ENCODE data around the gene CLASRP. TPM values are rescaled to one million over a fixed set of nuclear protein-coding genes. Genes with fewer than 3 reads are reported as not detected.

Gene CLASRP
- polyA plus RNA-seq, 1 donor (not counting 4 experiments of a cell fraction or from before 2014, with no cell fraction given): 21.4 TPM

DNA sequence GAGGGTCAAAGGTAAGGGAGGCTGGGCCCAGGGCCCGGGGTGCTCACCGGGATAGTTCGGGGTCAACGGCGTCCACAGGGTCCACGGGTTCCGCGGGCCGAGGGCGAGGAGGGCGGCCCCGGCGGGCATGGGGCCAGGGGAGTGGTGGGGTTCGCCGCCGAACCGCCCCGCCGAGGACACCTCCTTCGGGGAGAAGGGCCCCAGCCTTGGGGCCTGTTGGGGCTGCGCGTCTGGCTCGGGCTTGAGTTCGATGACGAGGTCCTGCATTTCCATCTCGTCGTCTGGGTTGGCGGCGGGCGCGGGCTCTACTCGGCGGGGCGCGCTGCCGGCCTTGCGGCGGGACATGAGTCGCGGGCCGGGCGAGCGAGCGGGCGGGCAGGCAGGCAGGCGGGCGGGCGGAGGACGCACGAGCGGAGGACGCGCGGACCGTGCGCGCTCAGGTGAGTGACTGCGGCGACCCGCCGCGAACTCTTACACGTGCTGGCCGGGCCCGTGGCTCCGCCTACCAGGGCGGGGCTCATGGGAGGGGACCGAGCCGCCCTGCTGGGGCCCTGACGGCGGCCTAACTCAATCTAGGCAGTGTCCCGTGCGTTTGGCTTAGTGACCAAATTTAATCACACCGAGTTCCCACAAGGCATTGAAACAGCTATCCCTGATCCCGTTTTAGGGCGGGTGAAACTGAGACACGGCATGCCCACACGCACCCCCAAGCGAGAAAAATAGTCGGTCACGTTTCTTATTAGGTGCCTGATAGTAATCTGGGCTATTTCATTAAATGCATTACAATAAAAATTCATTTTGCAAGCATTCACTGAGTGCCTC, 37.4 kb downstream of the CLASRP start, which contains the start of gene ZNF296:
ZNF296 (minus strand) TSS at position 450 of the 822 bp plus-strand sequence; CDS start at position 345, 105 bp downstream.
- DNase-seq (ENCODE audit: low read depth, low spot score): peak; percentile 46
- H4K20me1 ChIP-seq (ENCODE audit: control insufficient read depth, extremely low read depth, insufficient read depth, low read length): peaks cover 4% of the 10 kb centered on the region
- no peak for FAIRE-seq
- peaks cover 3 to 7% of the 10 kb centered on the region in 2 experiments for H3K36me3 ChIP-seq (ENCODE audit: control insufficient read depth in 2 of 2, extremely low read depth in 1 of 2, insufficient read depth in 2 of 2, low read length in 2 of 2)
- dilution Hi-C loops (cut with MboI; ENCODE audit: extremely low pct_ligation_motif_present, low sequenced_read_pairs): no loop called here
- TF ChIP-seq, protein P1, sequence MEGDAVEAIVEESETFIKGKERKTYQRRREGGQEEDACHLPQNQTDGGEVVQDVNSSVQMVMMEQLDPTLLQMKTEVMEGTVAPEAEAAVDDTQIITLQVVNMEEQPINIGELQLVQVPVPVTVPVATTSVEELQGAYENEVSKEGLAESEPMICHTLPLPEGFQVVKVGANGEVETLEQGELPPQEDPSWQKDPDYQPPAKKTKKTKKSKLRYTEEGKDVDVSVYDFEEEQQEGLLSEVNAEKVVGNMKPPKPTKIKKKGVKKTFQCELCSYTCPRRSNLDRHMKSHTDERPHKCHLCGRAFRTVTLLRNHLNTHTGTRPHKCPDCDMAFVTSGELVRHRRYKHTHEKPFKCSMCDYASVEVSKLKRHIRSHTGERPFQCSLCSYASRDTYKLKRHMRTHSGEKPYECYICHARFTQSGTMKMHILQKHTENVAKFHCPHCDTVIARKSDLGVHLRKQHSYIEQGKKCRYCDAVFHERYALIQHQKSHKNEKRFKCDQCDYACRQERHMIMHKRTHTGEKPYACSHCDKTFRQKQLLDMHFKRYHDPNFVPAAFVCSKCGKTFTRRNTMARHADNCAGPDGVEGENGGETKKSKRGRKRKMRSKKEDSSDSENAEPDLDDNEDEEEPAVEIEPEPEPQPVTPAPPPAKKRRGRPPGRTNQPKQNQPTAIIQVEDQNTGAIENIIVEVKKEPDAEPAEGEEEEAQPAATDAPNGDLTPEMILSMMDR (optimal IDR thresholded peaks at IDR 0.05 in 1 of 3, IDR thresholded peaks at IDR 0.05 in 1 of 3, conservative IDR thresholded peaks at IDR 0.05 in 1 of 3; ENCODE audit: extremely low read depth in 1 of 3, insufficient read depth in 2 of 3, low read length in 3 of 3): no peak
- no peak for TF ChIP-seq EZH2 (IDR thresholded peaks at IDR 0.05; ENCODE audit: low read length)
- peak within 1 kb of the TSS; percentile 80 for H3K9ac ChIP-seq (ENCODE audit: control insufficient read depth, extremely low read depth, insufficient read depth, low read length)
- no peaks in the 10 kb centered on the region for H3K9me3 ChIP-seq (ENCODE audit: control insufficient read depth, low read depth, low read length)
- peaks cover 2% of the 10 kb centered on the region for H3K9me1 ChIP-seq (ENCODE audit: control insufficient read depth, extremely low read depth, insufficient read depth, low read length)
- peak within 1 kb of the TSS; percentile 85 for H3K4me2 ChIP-seq (ENCODE audit: control insufficient read depth, extremely low read depth, insufficient read depth, low read depth, low read length)
- H3K4me1 ChIP-seq (ENCODE audit: control insufficient read depth, extremely low read depth, insufficient read depth, low read length): peaks cover 22% of the 10 kb centered on the region
- peak within 1 kb of the TSS; percentile 65 for H2AFZ ChIP-seq (ENCODE audit: control insufficient read depth, low read length)
- H3K79me2 ChIP-seq (ENCODE audit: control insufficient read depth, insufficient read depth, low read length): peaks cover 24% of the 10 kb centered on the region
- H3K4me3 ChIP-seq (ENCODE audit: control insufficient read depth in 2 of 3, extremely low read depth in 1 of 3, insufficient read depth in 2 of 3, low read depth in 1 of 3, low read length in 3 of 3): peak within 1 kb of the TSS; percentile 67 to 89 (median 76)
- H3K27ac ChIP-seq (ENCODE audit: control insufficient read depth, insufficient read depth, low read length): peak within 1 kb of the TSS; percentile 50
- H3K27me3 ChIP-seq (ENCODE audit: control insufficient read depth, extremely low read depth, insufficient read depth, low read length): no peaks in the 10 kb centered on the region

DNA sequence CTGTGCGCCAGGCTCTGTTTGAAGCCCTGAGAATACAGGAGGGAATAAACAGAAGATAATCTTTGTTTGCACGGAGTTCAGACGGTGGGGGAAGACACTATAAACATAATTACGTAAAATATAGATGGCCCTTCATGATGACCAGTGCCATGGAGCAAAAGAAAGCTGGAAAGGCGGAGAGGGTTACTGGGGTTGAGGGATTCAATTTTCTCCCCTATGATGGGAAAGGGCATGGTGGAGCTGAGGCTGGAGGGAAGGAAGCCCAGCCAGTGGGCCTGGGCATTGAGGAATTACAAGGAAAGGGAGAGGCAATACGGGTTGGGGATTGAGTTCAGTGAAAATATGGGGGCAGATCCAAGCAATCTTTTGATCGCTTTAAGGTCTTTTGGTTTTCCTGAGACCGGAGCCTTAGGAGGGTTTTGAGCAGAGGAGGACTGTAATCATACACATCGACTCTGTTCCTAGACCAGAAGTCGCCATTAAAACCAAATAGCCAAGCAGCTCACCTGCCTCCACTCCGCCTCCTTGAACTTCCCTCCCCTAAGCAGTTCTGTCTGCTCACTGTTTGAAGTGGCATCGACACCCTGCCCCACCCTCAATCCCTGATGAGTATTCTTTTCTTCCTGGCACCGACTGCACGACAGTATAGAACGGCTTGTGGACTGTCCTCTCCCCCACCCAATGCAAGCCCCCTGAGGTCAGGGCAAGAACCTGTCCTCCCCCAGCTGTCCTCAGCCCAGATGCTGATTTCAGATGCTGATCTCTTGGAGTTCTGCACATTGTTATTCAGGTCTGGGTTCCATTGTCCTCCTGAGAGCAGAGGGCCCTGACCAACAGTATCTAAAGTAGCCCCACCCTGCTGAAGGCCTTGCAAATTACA, 38.2 kb downstream of the CLASRP start:
- H3K36me3 ChIP-seq (ENCODE audit: control insufficient read depth in 2 of 2, extremely low read depth in 1 of 2, insufficient read depth in 2 of 2, low read length in 2 of 2): peaks cover 5 to 7% of the 10 kb centered on the region in 2 experiments
- H3K27ac ChIP-seq (ENCODE audit: control insufficient read depth, insufficient read depth, low read length): peak overlapping the region; percentile 50
- dilution Hi-C loops (cut with MboI; ENCODE audit: extremely low pct_ligation_motif_present, low sequenced_read_pairs): no loop called here
- DNase-seq (ENCODE audit: low read depth, low spot score): no peak
- peaks cover under 1% of the 10 kb centered on the region for H4K20me1 ChIP-seq (ENCODE audit: control insufficient read depth, extremely low read depth, insufficient read depth, low read length)
- peak overlapping the region in 2 of 3 experiments; percentile 76 to 89 for H3K4me3 ChIP-seq (ENCODE audit: control insufficient read depth in 2 of 3, extremely low read depth in 1 of 3, insufficient read depth in 2 of 3, low read depth in 1 of 3, low read length in 3 of 3)
- no peaks in the 10 kb centered on the region for H3K9me3 ChIP-seq (ENCODE audit: control insufficient read depth, low read depth, low read length)
- peaks cover 22% of the 10 kb centered on the region for H3K4me1 ChIP-seq (ENCODE audit: control insufficient read depth, extremely low read depth, insufficient read depth, low read length)
- no peak for FAIRE-seq
- H3K9me1 ChIP-seq (ENCODE audit: control insufficient read depth, extremely low read depth, insufficient read depth, low read length): peaks cover 2% of the 10 kb centered on the region
- H3K4me2 ChIP-seq (ENCODE audit: control insufficient read depth, extremely low read depth, insufficient read depth, low read depth, low read length): peak overlapping the region; percentile 85
- peak overlapping the region; percentile 80 for H3K9ac ChIP-seq (ENCODE audit: control insufficient read depth, extremely low read depth, insufficient read depth, low read length)
- H2AFZ ChIP-seq (ENCODE audit: control insufficient read depth, low read length): peak overlapping the region; percentile 41
- TF ChIP-seq, protein P1 (optimal IDR thresholded peaks at IDR 0.05 in 1 of 3, IDR thresholded peaks at IDR 0.05 in 1 of 3, conservative IDR thresholded peaks at IDR 0.05 in 1 of 3; ENCODE audit: extremely low read depth in 1 of 3, insufficient read depth in 2 of 3, low read length in 3 of 3): no peak
- TF ChIP-seq EZH2 (IDR thresholded peaks at IDR 0.05; ENCODE audit: low read length): no peak
- H3K27me3 ChIP-seq (ENCODE audit: control insufficient read depth, extremely low read depth, insufficient read depth, low read length): no peaks in the 10 kb centered on the region
- H3K79me2 ChIP-seq (ENCODE audit: control insufficient read depth, insufficient read depth, low read length): peaks cover 32% of the 10 kb centered on the region
